Epithelial cell of proximal tubule (primary cell): ENCODE data around the gene GNA14. TPM values are rescaled to one million over a fixed set of nuclear protein-coding genes. Genes with fewer than 3 reads are reported as not detected.
"Not testable (repeated sequence)": the region's sequence is repeated elsewhere in the genome, so short reads cannot be mapped to it uniquely, and the experiment has no call there.

Experiments used
- DNase-seq: peaks from one replicate; pipeline ENCODE4 v3.0.0-alpha.2; 2011; ENCODE audit warnings: low read depth
- H3K4me3 ChIP-seq: 2 replicates; pipeline ENCODE4 v1.5.1; 2011; ENCODE audit warnings: low read depth, mild to moderate bottlenecking, low read length
- total RNA-seq: library from RNA; depleted of rRNA; stranded (reverse); fragments of >200 nt; gene quantifications from 2 replicates; pipeline ENCODE4 v1.2.3, GENCODE V29; 2015
- TF ChIP-seq, protein P1 (sequence below): conservative IDR thresholded peaks from 2 replicates; pipeline ENCODE4 v1.5.1; 2012; ENCODE audit warnings: low read depth, mild to moderate bottlenecking, low read length

GNA14 gene
- total RNA-seq, 1 donor from 2014 or later, result 0.12 TPM

DNA sequence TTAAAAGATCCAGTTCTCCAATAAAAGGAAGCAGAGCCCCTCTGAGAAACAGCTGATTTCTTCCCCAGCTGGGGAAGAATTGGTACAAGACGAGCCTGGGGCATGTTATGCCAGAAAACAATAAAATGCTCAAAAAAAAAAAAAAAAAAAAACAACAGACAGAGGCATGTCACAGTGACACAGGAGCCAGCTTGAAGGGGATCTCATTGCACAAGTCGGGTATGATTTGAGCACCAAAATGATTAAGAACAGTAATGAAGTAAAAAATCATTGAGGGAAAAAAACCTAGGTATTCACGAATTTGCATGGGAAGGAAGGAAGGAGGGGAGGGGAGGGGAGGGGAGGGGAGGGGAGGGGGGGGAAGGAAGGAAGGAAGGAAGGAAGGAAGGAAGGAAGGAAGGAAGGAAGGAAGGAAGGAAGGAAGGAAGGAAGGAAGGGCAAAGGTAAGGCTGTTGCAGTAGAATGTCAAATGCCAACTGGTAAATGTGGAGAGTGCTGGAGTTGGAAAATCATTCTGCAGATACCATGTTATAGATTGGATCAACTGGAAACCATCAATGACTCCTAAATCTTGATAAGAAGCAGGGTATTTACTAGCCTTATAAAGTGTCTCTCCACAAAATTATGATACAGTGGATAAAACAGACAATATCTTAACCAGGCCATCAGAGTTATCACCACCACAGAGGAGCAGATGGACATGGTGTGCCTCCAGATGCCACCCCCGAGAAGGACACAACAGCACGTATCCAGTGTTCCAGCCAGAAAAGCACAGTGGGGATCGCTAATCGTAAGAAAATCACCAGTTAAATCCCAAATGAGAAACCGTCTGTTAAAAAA lies 7.2 kb downstream of the GNA14 start:
- no peak for DNase-seq
- TF ChIP-seq, protein P1, sequence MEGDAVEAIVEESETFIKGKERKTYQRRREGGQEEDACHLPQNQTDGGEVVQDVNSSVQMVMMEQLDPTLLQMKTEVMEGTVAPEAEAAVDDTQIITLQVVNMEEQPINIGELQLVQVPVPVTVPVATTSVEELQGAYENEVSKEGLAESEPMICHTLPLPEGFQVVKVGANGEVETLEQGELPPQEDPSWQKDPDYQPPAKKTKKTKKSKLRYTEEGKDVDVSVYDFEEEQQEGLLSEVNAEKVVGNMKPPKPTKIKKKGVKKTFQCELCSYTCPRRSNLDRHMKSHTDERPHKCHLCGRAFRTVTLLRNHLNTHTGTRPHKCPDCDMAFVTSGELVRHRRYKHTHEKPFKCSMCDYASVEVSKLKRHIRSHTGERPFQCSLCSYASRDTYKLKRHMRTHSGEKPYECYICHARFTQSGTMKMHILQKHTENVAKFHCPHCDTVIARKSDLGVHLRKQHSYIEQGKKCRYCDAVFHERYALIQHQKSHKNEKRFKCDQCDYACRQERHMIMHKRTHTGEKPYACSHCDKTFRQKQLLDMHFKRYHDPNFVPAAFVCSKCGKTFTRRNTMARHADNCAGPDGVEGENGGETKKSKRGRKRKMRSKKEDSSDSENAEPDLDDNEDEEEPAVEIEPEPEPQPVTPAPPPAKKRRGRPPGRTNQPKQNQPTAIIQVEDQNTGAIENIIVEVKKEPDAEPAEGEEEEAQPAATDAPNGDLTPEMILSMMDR, result no peak
- no peak overlapping the region for H3K4me3 ChIP-seq

DNA sequence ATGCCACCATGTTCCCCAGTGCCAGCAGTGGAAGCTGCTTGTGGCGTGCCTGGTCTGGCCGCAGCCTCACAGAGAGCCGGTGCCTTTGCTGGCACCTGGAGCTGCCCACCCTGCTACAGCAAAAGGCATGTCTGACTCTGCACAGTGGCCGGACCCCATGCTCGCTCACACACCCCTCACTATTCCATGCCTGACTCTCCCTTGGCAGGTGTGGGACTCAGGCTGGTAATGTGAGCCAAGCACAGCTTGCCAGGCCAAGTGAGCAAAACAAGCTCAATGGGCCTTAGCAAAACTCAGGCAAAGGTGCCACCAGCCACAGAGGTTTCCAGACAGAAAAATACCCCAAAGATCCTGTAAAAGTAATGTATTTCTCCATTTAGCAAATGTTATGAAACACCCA lies 15.5 kb downstream of the GNA14 start:
- no peak overlapping the region for H3K4me3 ChIP-seq
- DNase-seq, result no peak
- TF ChIP-seq, protein P1, result no peak

DNA sequence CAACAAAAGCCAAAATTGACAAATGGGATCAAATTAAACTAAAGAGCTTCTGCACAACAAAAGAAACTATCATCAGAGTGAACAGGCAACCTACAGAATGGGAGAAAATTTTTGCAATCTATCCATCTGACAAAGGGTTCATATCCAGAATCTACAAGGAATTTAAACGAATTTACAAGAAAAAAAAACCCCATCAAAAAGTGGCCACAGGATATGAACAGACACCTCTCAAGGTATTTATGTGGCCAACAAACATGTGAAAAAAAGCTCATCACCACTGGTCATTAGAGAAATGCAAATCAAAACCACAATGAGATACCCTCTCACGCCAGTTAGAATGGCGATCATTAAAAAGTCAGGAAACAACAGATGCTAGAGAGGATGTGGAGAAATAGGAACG lies 19.3 kb downstream of the GNA14 start:
- H3K4me3 ChIP-seq, DNase-seq: not testable (repeated sequence)

DNA sequence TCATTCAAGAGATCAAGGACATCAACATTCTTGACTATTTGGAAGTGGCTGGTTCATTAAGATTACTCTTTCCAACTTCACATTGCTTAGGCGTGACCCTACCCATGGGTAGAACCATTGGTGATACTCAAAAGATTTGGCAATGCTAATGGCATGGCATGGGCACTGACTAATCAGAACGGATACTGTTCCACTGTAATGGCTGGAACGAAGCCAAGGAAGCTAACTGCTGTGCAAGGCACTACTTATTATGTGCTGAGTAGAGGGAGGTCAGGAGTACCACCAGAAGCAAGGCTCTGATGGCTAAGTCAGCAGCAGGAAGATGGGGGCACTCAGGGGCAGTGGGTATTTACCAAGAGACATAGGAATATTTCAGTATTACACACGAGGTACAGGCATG lies 31.9 kb downstream of the GNA14 start:
- TF ChIP-seq, protein P1, result no peak
- H3K4me3 ChIP-seq, result no peak overlapping the region
- peak; percentile 4 for DNase-seq

DNA sequence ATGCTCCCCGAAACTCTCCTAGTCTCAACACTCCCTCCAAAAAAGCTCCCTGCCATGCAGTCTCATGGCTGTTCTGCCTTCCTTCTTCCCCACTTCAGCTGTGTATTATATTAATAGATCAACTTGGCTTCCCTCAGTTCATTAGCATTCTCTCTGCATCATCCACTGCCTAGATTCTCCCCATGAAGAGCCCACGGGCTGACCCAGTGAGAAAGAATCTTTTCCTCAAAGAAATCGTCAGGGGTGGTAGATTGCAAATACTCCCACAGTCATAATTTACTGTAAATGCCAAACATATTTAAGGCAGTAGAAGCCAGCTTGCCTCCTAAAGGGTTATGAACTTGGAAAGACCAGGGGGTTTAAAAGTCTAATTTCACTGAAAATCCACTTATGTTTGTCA lies 33.5 kb downstream of the GNA14 start:
- DNase-seq, result no peak
- H3K4me3 ChIP-seq, result no peak overlapping the region
- TF ChIP-seq, protein P1, result no peak

DNA sequence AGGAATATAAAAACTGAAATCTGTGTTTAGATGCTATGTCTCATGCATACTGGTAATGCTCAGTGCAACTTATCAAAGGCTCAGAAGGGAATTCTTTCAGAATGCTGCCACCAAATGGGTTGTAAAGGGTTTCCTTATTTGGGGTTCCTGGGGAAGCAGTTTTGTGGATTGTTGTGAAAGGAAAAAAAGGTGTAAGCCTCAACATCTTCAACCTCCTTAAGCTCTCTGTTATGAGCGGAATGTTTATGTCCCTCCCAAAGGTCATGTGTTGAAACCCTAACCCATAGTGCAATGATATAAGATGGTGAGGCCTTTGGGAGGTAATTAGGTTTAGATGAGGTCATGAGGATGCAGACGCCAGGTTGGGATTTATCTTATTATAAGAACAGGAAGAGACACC lies 41.6 kb downstream of the GNA14 start:
- TF ChIP-seq, protein P1, result no peak
- DNase-seq, result no peak
- H3K4me3 ChIP-seq, result no peak overlapping the region

DNA sequence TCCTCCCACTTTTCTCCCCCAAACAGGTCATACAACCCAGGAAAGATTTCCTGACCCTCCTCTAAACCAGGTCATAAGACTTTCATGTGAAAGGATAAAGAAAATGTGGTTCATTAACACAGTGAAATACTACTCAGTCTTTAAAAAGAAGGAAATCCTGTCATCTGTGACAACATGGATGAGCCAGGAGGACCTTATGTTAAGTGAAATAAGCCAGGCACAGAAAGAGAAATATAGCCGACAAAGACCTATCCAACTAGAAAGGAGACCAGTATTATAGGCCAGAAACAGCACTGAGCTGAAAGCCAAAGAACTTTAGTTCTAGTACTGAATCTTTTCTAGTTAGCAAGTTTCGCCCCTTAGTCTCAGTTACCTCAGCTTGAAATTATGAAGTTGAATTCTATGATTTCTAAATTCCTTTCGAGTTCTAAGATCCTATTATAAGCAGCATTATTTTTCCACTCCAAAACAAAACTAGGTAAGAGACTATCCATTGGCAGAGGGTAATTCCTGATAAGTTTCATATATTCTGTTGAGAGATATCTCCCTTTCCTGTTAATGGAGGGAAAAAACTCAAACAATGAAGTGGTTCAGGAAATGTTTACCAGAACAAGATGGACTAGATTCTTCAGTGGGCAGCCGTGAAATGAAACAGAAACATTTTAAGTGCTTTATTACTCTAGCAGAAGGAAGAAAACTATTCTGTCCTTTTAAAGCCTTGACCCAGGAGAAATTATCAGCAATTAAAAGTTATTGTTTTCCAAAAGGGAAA lies 42.5 kb downstream of the GNA14 start:
- no peak for DNase-seq
- TF ChIP-seq, protein P1, result no peak
- H3K4me3 ChIP-seq, result no peak overlapping the region
